ENCODE results near the gene STAT3.
A peak's percentile ranks its signal among the peaks of the same experiment; 100 is the strongest.
"Not testable (repeated sequence)": the region's sequence is repeated elsewhere in the genome, so short reads cannot be mapped to it uniquely, and the experiment has no call there.

STAT3 gene

GRCh38 chr17:42313773-42314566 lies 74.3 kb downstream of the STAT3 start:
- DNase-seq, result no peak

- no peak for DNase-seq
Observed at GRCh38 chr17:42313389-42313772, 74.9 kb downstream of the STAT3 start.

GRCh38 chr17:42312285-42313130 lies 75.7 kb downstream of the STAT3 start:
- DNase-seq, result peak; percentile 46 to 77 (median 65)

GRCh38 chr17:42312035-42312284 lies 76.3 kb downstream of the STAT3 start:
- no peak for DNase-seq

- no peak for DNase-seq
Observed at GRCh38 chr17:42311240-42312034, 76.8 kb downstream of the STAT3 start.

- peak in 1 of 5 experiments; percentile 40 for DNase-seq
Observed at GRCh38 chr17:42310787-42311215, 77.4 kb downstream of the STAT3 start.

GRCh38 chr17:42309986-42310786 lies 78.1 kb downstream of the STAT3 start:
- DNase-seq, result no peak

GRCh38 chr17:42309142-42309541 lies 79.1 kb downstream of the STAT3 start:
- DNase-seq, result no peak

- DNase-seq, result no peak
Observed at GRCh38 chr17:42308446-42308845, 79.8 kb downstream of the STAT3 start.

- DNase-seq, result no peak
Observed at GRCh38 chr17:42307362-42307927, 80.8 kb downstream of the STAT3 start.

- DNase-seq, result no peak
Observed at GRCh38 chr17:42306385-42306667, 81.9 kb downstream of the STAT3 start.

GRCh38 chr17:42305543-42306384 lies 82.5 kb downstream of the STAT3 start:
- no peak for DNase-seq

- DNase-seq, result not testable (repeated sequence)
Observed at GRCh38 chr17:42305031-42305330, 83.3 kb downstream of the STAT3 start.

- no peak for DNase-seq
Observed at GRCh38 chr17:42304187-42305030, 83.8 kb downstream of the STAT3 start.

- DNase-seq, result no peak
Observed at GRCh38 chr17:42303694-42304093, 84.5 kb downstream of the STAT3 start.

GRCh38 chr17:42301022-42301421 lies 87.2 kb downstream of the STAT3 start:
- no peak for DNase-seq

GRCh38 chr17:42299913-42300312 lies 88.3 kb downstream of the STAT3 start:
- not testable (repeated sequence) for DNase-seq

- not testable (repeated sequence) for DNase-seq
Observed at GRCh38 chr17:42299361-42299760, 88.9 kb downstream of the STAT3 start.

GRCh38 chr17:42297775-42298174 lies 90.5 kb downstream of the STAT3 start:
- DNase-seq, result not testable (repeated sequence)

- DNase-seq, result no peak
Observed at GRCh38 chr17:42296012-42296411, 92.2 kb downstream of the STAT3 start.
